Fibroblast of peridontal ligament (primary cell): ENCODE results near the gene KLHL40.
A peak's percentile ranks its signal among the peaks of the same experiment; 100 is the strongest.

Experiments used
- DNase-seq: peaks from one replicate; pipeline ENCODE4 v3.0.0-alpha.2; 2010; ENCODE audit errors: extremely low read depth

The KLHL40 gene

GRCh38 chr3:42670051-42670576 is 15.2 kb upstream of the KLHL40 start:
- DNase-seq = no peak

- no peak for DNase-seq
These were observed 14.7 kb upstream of the KLHL40 start for GRCh38 chr3:42670670-42671069.

GRCh38 chr3:42672515-42672914 is 12.8 kb upstream of the KLHL40 start:
- no peak for DNase-seq

GRCh38 chr3:42673082-42673481 is 12.3 kb upstream of the KLHL40 start:
- no peak for DNase-seq

GRCh38 chr3:42674146-42674545 is 11.2 kb upstream of the KLHL40 start:
- DNase-seq = no peak

GRCh38 chr3:42675909-42676308 is 9.4 kb upstream of the KLHL40 start:
- DNase-seq = no peak

GRCh38 chr3:42678447-42678846 is 6.9 kb upstream of the KLHL40 start:
- DNase-seq = no peak

GRCh38 chr3:42680271-42680670 is 5.1 kb upstream of the KLHL40 start:
- peak; percentile 60 for DNase-seq

GRCh38 chr3:42680806-42681205 is 4.5 kb upstream of the KLHL40 start:
- DNase-seq = peak; percentile 41

- no peak for DNase-seq
These were observed 3.8 kb upstream of the KLHL40 start for GRCh38 chr3:42681361-42682038.

- DNase-seq = no peak
These were observed 2.9 kb upstream of the KLHL40 start for GRCh38 chr3:42682301-42683070.

- peak; percentile 86 for DNase-seq
These were observed 1.3 kb upstream of the KLHL40 start for GRCh38 chr3:42683875-42684598.

GRCh38 chr3:42684632-42685362 is 540 bp upstream of the KLHL40 start:
- DNase-seq = no peak

- no peak for DNase-seq
These were observed 819 bp downstream of the KLHL40 start for GRCh38 chr3:42685891-42686820.

GRCh38 chr3:42686832-42687650 is 1.7 kb downstream of the KLHL40 start:
- DNase-seq = no peak

- DNase-seq = no peak
These were observed 2.7 kb downstream of the KLHL40 start for GRCh38 chr3:42688016-42688415.

- no peak for DNase-seq
These were observed 3.4 kb downstream of the KLHL40 start for GRCh38 chr3:42688487-42689420.

GRCh38 chr3:42689421-42690014 is 4.2 kb downstream of the KLHL40 start:
- DNase-seq = no peak
